Keratinocyte (primary cell): ENCODE results near the gene TMUB1.

ENCODE experiments used
- CTCF ChIP-seq, 3 experiments: IDR thresholded peaks in 1 of 3; conservative IDR thresholded peaks in 1 of 3; optimal IDR thresholded peaks in 1 of 3; 2 replicates in 2 of 3; 3 replicates in 1 of 3; pipeline versions ENCODE3 to v1.5.1; 2011; ENCODE audit warnings: low read length in 3 of 3, mild to moderate bottlenecking in 3 of 3, moderate library complexity in 2 of 3, control low read depth in 1 of 3, inconsistent platforms in 1 of 3; ENCODE audit not compliant: insufficient read depth in 2 of 3; ENCODE audit errors: extremely low read depth in 1 of 3
- EZH2 ChIP-seq: IDR thresholded peaks from one replicate; pipeline ENCODE4 v1.6.1; 2012; ENCODE audit warnings: inconsistent platforms, mild to moderate bottlenecking, low read length, moderate library complexity

GRCh38 chr7:151104411-151105235, 21.3 kb upstream of the TMUB1 start:
- TF ChIP-seq CTCF (optimal IDR thresholded peaks at IDR 0.05 in 1 of 3, IDR thresholded peaks at IDR 0.05 in 1 of 3, conservative IDR thresholded peaks at IDR 0.05 in 1 of 3; ENCODE audit: extremely low read depth in 1 of 3, insufficient read depth in 2 of 3, low read length in 3 of 3) (no peak), EZH2 (no peak)
